Stimulated activated CD8-positive, alpha-beta memory T cell treated with anti-CD3 and anti-CD28 coated beads, Interleukin-2, amount 100 ng/mL, for 48 hours (primary cell): ENCODE results near the gene SLC5A3.

Source experiments
- DNase-seq, 2 donors: peaks; one replicate each; pipeline ENCODE4 v3.0.0-alpha.2; 2020; ENCODE audit warnings: low read depth in 2 of 2

SLC5A3 gene

DNA sequence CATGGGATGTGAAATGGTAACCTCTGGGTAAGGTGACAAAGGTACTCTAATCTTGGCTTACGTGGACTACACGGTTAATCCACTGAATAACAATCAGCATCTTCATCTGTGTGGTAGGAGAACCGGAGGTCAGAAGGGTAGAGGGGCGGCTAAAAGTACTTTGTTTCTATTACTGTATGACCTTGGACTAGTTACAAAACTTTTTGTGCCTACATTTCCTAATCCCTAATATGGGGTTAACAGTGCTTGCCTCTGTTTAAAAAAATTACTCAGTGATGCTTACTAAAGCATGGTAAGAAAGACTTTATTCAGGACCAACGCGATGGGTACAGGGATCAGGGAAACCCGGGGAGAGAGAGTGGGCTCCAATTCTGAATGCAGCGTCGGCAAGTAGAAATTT, 1.7 kb upstream of the SLC5A3 start:
- no peak for DNase-seq

DNA sequence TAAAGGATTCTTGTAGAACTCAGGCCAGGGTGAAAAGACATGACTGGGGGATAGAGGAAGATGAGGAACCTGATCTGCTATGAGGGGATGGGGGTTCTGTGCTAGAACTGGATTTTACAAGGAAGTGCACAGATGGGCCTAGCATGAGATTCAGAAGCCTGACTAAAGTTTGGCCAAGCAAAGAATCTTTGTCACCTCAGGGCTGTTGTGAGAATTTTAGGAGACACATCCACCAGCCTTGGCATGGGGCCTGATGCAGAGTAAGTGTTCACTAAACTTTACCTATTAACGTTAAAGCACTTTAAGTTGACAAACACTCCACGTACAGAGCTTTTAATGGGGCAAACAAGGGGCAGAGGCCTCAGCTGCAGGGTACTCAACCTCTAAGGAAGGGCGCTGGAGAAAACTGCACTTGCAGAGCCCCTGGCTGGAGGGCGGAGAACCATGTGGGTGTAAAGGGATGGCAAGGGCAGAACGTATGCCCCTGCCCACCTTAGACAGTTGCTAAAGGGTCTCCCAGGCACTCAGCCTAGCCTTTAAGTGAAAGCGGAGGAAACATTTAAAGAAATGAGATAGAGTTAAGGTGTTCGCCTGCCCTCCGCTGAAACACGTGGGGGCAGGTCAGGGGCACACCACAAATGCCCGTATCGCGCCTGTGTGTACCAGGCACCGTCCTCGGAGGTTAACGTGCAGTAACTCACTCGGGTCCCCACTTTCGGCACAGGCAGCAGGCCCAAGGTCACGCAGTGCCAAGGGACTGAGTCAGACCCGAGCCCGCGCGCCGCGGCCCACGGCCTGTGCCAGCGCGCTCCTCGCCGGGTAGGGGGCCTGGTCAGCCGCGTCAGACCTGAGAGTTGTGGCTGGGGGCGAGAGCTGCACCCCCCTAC, 990 bp upstream of the SLC5A3 start:
- peak in 1 of 2 donors; percentile 7 for DNase-seq

DNA sequence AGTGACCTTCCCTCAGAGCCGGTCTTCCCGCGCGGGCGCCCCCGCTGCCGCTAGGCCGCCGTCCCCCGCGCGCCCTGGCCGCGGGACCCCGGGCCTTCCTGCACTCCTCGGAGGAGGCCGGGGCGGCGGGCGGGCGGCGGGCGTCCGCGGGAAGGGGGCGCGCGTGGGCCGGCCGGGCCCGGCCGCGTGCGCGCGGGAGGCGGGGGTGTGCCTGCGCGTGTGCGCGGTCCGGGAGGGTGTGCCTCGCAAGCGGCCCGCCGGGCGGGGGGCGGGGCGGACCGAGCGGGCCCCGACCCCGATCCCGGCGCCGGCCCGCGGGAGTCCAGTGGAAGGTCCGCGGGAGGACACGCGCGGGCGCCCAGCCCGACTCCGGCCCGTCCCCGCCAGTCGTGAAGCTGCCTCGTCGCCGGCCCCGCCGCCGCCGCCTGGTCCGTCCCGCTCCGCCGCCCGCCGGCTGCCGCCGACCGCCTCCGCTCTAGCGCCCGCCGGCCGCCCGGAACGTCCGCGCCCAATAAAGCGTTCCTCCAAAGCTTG, 438 bp downstream of the SLC5A3 start:
- peak in 1 of 2 donors; percentile 32 for DNase-seq

DNA sequence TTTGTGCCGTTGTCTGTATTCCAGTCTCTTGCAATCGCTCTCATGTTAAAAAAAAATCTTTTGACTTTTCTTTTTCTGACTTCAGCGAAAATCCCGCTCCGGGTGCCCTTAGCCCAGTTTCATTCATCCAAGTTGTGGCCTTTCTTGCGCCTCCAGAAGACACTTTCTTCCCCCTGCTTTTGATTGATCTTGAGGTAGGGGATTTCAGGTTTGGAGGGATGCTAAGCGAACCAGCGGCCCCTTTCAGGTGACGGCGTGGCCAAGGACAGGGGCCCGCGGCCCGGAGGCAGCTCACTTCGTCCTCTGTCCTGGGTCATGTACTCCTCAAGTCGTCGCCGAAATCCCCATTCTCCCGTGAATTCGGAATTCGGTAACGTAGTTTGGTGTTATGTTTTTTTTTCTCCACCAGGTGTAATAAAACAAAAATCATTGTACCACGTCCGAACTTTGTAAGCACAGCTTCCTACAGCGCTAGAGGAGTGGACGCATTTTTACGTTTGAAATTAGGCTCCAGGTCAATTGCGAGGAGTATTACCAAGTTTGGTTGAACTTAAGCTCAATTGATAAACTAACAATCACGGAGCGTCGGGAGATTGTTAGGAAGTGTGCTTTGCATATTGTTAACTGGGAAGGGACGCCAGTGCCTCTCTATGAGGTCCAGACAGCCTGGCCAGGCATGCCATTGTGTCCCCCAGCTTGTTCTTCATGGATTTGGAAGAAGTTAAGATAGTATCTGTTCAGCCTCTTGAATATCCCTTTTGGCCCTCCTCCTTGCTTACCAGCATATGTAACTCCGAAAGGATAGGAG, 1.1 kb downstream of the SLC5A3 start:
- no peak for DNase-seq

DNA sequence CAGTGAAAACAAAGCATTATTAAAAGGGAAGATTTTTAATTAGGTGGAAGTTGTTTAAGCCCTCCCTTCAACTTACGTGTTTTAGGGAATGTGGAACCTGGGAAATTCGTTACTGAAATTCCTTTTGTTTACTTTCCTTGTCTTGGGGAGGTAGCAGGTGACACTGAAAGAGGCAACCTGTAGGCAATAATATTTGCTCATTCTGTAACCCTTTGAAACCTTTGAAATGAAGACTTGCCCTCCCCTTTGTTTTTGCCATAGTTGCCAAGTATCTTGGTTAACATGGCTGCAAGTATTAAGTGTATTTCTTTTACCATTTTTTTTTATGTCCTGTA, 1.7 kb downstream of the SLC5A3 start:
- no peak for DNase-seq

DNA sequence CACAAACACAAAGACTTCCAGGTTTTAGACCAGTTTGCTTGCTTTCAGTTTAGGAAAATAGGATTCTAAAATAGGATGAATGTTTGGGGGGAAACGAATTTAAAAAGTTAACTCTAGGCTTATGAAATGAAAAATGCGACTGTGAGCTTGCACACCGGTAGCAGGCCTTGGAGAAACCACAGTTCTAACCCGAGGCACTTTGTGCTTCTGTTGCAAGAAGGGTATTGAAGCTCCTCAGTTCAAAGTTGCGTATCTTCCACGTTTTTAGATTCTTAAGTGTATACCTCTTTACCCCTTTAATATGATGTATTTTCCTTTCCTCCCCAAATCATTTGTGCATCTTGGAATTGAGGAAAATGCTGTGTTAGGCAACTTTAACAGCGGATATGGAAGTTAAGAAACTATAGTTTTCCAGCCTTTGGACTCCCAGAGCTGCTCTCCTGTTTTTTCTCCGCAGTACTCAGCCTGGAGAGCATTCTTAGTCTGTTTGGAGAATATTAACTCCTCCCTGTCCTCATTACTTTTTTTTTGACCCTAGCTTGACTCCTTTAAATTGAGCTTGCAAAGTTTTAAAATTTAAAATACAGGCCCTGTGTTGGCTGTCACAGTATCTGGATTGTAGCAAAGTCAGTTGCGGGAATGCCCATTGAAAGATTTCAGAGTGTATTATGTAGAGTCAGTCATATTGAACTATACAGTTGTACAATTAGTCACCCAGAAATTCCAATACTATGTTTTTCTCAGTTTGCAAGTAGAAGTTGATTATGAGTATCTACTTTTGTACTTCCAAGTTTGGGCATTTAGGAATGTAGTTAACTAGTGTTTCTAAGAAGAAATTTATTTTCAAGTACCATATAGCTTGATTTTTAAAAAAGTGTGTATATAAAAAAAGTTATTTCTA, 2.6 kb downstream of the SLC5A3 start:
- no peak for DNase-seq

DNA sequence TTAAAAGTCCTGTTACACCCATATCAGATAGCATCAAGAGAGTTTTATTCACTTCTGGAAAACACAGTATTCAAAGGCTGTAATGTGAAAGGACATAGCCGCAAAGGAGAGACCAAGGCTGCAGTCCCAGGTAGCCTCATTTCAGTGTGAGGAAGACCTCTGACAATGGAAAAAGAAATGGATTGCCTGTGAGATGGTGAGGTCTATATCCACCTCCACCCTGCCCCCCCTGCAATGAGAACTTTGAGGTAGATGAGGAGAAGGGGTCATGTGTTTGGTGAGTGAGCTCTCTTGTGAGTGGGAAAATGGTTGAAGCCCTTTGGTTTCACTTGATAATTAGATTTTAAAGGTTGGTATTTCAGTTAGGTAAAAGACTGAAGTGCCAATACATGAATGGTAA, 3.5 kb downstream of the SLC5A3 start:
- DNase-seq = no peak

DNA sequence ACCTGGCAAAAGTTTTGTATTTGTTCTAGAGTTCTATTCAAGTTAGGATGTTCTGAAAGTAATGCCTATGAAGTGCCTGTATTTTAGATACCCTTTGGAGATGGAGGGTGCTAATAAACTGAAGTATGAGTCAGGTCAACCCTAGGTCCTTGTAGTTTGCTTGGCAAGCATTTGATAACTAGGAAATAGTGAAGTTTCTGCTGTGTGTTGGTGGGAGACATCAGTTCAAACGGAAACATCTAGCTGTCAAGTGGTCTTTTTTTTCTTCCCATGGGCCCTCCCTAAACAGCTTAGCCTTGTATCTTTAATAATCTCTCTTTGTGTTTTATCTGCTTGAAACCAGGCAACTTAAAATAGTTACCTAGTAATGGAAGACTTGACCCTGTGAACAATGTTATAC, 4.5 kb downstream of the SLC5A3 start:
- no peak for DNase-seq

DNA sequence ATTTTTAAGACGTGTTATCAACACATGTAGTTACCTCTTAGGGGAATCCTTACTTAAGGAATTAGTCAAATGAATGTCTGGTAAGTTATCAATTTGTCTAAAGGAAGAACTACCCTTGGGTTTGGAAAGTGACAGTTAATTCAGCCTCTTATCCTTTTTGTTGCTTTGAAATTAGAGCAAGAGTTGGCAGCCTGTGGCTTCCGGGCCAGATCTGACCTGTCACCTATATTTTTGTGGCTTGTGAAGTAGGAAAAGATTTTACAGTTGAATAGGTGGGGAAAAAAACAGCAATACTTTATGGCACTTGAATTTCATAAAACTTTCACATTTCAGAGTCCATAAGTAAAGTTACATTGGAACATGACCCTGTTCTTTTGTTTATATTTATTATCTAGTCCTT, 5.5 kb downstream of the SLC5A3 start:
- no peak for DNase-seq

DNA sequence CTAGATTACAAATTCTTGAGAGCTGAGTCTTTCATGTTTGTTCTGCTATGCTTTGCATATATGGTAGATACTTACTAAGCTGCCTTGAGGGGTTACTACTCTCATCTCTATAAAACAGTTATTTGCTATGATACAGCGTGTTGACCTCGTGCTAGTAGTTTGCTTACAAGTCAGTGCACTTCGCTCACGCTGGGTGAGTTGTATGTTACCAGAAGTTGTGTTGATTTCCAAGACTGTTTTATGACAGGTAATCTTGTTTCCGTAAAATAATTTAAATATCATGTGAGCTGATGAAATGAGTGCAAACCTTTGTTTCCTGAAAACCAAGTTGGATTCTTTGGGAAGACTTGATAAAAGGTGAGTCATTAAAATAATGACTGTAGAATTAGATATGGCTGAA, 7.3 kb downstream of the SLC5A3 start:
- no peak for DNase-seq

DNA sequence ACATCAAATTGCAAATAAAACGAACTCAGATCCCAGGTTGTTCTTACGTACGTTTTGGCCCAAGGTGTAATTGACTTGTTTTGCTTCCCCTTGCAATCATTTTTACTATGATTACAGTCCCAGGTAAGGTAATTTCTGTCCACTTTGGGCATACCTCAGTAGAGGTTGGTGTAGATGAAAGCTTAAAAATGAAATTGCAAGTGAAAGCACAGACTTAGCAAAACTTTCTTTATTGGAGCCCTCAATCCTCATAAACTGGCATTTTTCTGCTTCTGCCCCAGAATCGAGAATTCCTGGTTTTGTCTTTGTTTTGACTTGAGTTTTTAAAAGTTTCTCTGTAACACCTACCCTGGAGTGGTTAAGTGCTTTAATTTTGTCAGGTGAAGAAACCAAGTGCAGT, 9.4 kb downstream of the SLC5A3 start:
- no peak for DNase-seq

DNA sequence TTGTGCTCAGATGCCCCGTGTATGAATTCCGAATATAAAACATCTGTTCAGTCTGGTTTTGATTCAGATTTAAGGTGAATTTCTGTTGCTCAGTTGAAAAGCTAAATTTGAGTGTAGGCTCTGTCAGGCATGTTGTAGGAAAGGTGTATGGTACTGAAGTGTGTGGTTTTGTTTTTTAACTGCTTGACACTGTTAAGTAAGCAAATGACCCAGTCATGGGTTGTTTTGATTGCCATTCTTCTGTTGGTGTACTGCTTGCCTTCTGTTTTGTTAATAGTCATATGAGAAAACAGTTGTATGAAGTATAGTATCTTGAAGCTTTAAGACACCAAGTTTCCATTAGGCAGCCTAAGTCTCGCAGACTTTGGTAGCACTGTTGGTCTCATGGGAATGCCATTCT, 10.0 kb downstream of the SLC5A3 start:
- DNase-seq = no peak

DNA sequence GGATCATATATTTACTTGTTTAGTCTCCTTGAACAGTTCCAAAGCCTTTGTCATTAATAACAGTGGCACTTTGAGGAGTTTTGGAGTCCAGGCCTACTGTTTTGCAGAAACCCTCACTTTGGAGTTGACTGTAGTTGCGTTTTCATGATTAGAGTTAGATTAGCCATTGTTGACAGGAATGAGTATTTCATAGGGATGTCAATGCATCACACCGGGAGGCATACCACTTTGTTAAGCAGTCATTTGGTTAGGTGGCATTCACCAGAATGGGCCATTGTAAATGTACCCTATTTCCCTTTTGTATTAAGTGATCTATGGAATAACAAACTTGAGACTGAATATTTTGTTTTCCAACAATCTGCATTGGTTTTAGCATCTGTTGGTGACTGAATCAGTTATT, 11.8 kb downstream of the SLC5A3 start:
- DNase-seq = no peak

DNA sequence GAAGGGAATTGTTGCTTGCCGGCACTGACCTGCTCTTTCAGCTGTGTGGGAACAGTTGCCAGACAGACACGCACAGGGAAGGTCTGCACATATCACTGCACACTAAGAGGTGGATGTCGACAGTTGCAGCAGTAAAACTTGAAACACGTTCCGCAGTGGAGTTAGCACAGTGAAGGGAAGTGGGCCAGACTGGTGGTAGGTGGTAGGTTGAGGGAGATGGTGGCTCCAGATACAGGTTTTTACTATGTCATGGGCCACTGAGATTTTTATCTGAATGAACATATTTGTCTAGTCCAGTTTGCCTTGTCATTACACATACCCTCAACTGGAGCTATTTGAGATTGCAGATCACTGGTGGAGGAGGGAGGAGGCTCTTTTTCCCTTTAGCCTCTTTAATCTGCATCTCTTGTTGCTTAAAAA, 13.5 kb downstream of the SLC5A3 start:
- no peak for DNase-seq

DNA sequence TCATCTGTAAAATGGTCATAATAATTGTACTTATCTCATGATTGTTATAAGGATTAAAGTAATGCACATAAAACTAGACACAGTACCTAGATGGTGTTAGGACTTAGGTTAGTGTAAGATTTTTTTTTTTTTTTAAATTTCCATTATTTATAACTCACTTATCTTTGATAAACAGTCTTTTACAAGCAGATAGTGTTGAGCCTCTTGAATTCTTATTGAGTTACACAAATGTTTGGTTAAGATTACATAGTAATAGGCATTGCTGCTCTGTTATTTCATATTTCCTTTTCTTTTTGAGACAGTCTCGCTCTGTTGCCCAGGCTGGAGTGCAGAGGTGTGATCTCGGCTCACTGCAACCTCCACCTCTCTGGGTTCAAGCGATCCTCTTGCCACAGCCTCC, 15.4 kb downstream of the SLC5A3 start:
- DNase-seq = no peak

DNA sequence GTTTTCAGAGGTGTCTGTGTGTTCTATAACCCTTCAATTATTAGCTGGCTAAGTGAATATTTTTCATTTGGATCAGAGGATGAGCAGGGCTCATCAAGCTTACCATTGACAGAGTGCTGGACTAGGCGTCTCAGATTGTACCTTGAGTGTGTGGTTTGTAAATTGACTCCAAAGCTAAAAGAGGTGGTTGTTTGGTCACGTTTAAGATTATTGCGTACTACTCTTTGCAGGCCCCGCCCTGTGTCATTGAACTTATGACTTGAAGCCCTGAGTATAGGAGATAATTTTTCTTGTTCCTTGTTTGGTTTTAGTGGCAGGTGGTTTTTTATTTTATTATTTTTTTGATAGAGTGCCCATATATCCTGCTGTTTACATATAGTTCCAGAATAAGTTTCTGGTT, 17.7 kb downstream of the SLC5A3 start:
- DNase-seq = no peak

DNA sequence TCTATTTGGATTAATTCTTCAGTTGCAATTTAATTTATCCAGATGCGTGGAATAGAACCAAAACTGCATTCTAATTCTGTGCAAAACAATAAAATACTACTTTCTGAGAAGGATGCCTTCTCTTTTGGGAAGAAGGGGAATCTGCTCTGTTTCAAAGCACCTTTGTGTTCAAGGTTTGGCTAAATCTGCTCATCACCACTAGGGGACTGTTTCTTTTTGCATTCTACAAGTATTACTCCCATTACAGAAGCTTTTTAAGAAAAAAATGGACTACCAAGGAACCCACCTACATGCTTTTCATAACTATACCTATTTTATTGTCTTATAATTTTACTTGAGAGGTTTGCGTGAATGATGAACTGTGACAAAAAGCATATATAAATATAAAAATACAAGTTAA, 18.2 kb downstream of the SLC5A3 start:
- DNase-seq = no peak

DNA sequence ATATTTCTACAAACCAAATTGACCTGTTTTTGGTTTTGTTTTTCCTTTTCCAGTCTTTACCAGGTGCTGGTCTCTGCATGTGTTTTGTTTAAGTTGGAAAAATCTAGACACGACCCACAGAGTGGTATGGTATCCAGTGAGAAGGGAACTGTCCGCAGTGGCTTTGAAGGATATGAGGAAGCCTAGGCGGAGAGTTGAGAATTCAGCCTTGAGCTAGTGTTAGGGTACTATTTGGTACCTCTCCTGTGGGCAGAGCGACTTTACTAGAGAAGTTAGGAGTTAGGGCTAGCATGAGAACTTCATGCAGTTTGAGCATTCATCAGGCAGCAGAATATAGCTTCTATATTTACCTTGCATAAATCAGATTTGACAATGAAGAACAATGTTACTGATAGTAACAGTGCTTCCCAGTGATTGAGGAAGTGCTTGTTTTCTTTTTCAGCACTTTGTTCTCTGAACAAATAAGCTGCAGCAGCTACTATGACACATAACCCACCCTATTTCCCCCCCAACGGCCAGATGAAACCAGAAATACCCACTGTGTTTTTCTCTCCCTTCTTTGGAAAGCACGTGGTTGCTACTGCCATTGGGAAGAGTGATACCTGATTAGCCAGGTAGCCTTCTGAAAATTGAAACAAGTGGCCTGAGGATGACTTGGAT, 19.0 kb downstream of the SLC5A3 start:
- DNase-seq = no peak

DNA sequence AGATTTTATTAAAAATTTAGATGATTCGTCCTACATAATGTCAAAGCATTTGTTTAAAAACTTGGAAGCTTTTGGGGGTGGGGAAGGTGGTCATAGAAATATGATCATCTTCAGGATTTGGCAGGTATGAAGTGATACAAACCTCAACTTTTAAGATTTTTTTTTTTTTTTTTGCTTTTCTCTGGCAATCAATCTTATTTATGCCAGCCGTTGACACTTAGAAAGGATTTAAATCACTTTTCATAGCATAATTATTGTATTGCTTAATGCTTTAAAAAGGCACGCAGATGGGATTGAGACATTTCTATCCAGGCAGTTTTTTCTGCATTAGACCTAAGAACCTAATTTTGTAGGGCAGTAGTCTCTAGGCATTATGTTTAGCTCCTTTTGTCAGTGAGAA, 19.7 kb downstream of the SLC5A3 start:
- no peak for DNase-seq

DNA sequence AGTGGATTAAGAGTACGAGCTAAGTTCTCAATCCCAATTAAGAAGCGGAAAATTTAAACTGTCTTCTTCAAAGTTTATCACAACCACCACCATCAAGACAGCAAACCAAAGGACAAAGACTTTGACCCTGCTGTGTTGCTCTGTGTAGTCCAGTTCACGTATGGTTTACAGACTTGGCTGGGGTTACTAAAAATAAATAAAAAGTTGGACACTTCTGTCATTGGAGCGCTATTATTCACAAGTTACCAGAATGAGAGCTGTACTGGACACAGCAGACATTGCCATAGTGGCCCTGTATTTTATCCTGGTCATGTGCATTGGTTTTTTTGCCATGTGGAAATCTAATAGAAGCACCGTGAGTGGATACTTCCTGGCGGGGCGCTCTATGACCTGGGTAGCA, 21.6 kb downstream of the SLC5A3 start:
- no peak for DNase-seq

DNA sequence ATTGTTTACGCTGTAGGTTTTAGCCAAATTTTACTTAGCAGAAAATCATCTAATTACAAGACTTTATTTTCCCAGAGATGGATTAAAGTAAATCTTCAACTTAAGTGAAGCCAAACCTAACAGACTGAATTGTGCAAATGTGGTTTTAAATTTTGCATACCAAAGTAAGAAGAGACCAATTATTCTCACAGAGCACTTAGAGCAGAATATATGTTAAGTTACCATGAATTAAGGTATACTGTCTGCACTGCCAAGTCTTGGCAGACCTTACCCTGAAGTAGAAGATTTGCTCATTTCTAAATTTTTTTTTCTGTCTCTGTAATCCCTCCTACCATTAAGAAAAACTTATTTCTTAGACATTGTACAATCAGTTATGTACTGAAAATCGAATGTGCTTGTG, 24.1 kb downstream of the SLC5A3 start:
- DNase-seq = no peak
